WTC11 (cell line): ENCODE measurements around the gene LAMA2. TPM values are rescaled to one million over a fixed set of nuclear protein-coding genes. Genes with fewer than 3 reads are reported as not detected.

Source experiments
- ATAC-seq: fragments of 200-7000 bp; cut with Tn5 transposase; 2 replicates; pipeline ENCODE4 v1.10.0; 2021; ENCODE audit warnings: mild to moderate bottlenecking, moderate library complexity
- CTCF ChIA-PET: fragments of 300-600 bp; sonication (Branson Sonifier 250); formaldehyde crosslinking; loops from one replicate; lab custom pipeline; 2021; ENCODE audit warnings: antibody characterized with exemption; lab: Charles Lee
- POLR2A ChIA-PET: fragments of 350-600 bp; sonication (Branson Sonifier 250); formaldehyde crosslinking; loops from one replicate; lab custom pipeline; 2021; ENCODE audit warnings: antibody characterized with exemption; lab: Charles Lee
- DNase-seq: peaks from one replicate; pipeline ENCODE4 v3.0.0; 2021; ENCODE audit warnings: low spot score
- H3K27ac Mint-ChIP-seq: 2 replicates; pipeline ENCODE4 v1.8.0; 2021; ENCODE audit warnings: mixed read lengths
- H3K27me3 Mint-ChIP-seq: 2 replicates; pipeline ENCODE4 v1.8.0; 2021; ENCODE audit warnings: low read depth, mild to moderate bottlenecking, moderate library complexity, mixed read lengths
- H3K36me3 Mint-ChIP-seq: 2 replicates; pipeline ENCODE4 v1.8.0; 2021; ENCODE audit warnings: mixed read lengths
- H3K4me1 Mint-ChIP-seq: 2 replicates; pipeline ENCODE4 v1.8.0; 2022; ENCODE audit warnings: mixed read lengths
- H3K4me3 Mint-ChIP-seq: 2 replicates; pipeline ENCODE4 v1.8.0; 2021; ENCODE audit warnings: mild to moderate bottlenecking, moderate library complexity, mixed read lengths
- H3K9me3 Mint-ChIP-seq: 2 replicates; pipeline ENCODE4 v1.8.0; 2021; ENCODE audit warnings: mixed read lengths
- ATF1 ChIP-seq: sonication (generic); formaldehyde crosslinking; IDR thresholded peaks from 2 replicates; pipeline ENCODE4 v1.8.1; 2023; ENCODE audit warnings: mild to moderate bottlenecking, moderate library complexity, missing genetic modification reagents
- CBFB ChIP-seq: sonication (generic); formaldehyde crosslinking; IDR thresholded peaks from 2 replicates; pipeline ENCODE4 v1.8.1; 2022; ENCODE audit warnings: mild to moderate bottlenecking, low read depth, missing genetic modification reagents
- EMX1 ChIP-seq: fragments of 250-450 bp; sonication (Bioruptor Pico); IDR thresholded peaks from 2 replicates; pipeline ENCODE4 v1.8.0; 2021; ENCODE audit warnings: mild to moderate bottlenecking
- ETV6 ChIP-seq: sonication (generic); formaldehyde crosslinking; IDR thresholded peaks from 2 replicates; pipeline ENCODE4 v1.8.1; 2022; ENCODE audit warnings: mild to moderate bottlenecking, missing genetic modification reagents
- FOXP1 ChIP-seq: sonication (generic); formaldehyde crosslinking; IDR thresholded peaks from 2 replicates; pipeline ENCODE4 v1.8.0; 2022; ENCODE audit warnings: missing genetic modification reagents, mild to moderate bottlenecking, moderate library complexity, borderline replicate concordance
- HMGA2 ChIP-seq: fragments of 250-450 bp; sonication (Bioruptor Pico); IDR thresholded peaks from 2 replicates; pipeline ENCODE4 v1.4.0; 2021; ENCODE audit warnings: mild to moderate bottlenecking, moderate library complexity
- JAZF1 ChIP-seq: fragments of 250-450 bp; sonication (Bioruptor Pico); IDR thresholded peaks from 2 replicates; pipeline ENCODE4 v1.9.0; 2021; ENCODE audit warnings: moderate library complexity, mild to moderate bottlenecking, inconsistent platforms
- KAT7 ChIP-seq: sonication (generic); formaldehyde crosslinking; IDR thresholded peaks from 2 replicates; pipeline ENCODE4 v1.8.1; 2023; ENCODE audit warnings: missing genetic modification reagents, mild to moderate bottlenecking, borderline replicate concordance
- NR2C2 ChIP-seq: sonication (generic); formaldehyde crosslinking; IDR thresholded peaks from 2 replicates; pipeline ENCODE4 v1.8.0; 2022; ENCODE audit warnings: mild to moderate bottlenecking, missing genetic modification reagents
- NR3C1 ChIP-seq: sonication (generic); formaldehyde crosslinking; conservative IDR thresholded peaks from 2 replicates; pipeline ENCODE4 v1.8.1; 2023; ENCODE audit warnings: low read depth, mild to moderate bottlenecking, missing genetic modification reagents
- SMAD3 ChIP-seq: sonication (generic); formaldehyde crosslinking; IDR thresholded peaks from 2 replicates; pipeline ENCODE4 v1.8.0; 2022; ENCODE audit warnings: missing genetic modification reagents, mild to moderate bottlenecking, borderline replicate concordance
- TEAD4 ChIP-seq: sonication (generic); formaldehyde crosslinking; IDR thresholded peaks from 2 replicates; pipeline ENCODE4 v1.8.0; 2022; ENCODE audit warnings: mild to moderate bottlenecking, missing genetic modification reagents
- ZNF121 ChIP-seq: sonication (generic); formaldehyde crosslinking; IDR thresholded peaks from 2 replicates; pipeline ENCODE4 v1.8.0; 2023; ENCODE audit warnings: missing genetic modification reagents
- ZNF396 ChIP-seq: fragments of 250-450 bp; sonication (Bioruptor Pico); IDR thresholded peaks from 2 replicates; pipeline ENCODE4 v1.8.0; 2021; ENCODE audit warnings: mild to moderate bottlenecking, moderate library complexity, borderline replicate concordance
- ZNF416 ChIP-seq: fragments of 250-450 bp; sonication (Bioruptor Pico); IDR thresholded peaks from 2 replicates; pipeline ENCODE4 v1.9.0; 2021; ENCODE audit warnings: mild to moderate bottlenecking, inconsistent platforms
- ZNF423 ChIP-seq: fragments of 250-450 bp; sonication (Bioruptor Pico); IDR thresholded peaks from 2 replicates; pipeline ENCODE4 v2.1.2; 2022; ENCODE audit warnings: mild to moderate bottlenecking, moderate library complexity
- ZNF671 ChIP-seq: fragments of 250-450 bp; sonication (Bioruptor Pico); IDR thresholded peaks from 2 replicates; pipeline ENCODE4 v1.8.0; 2021; ENCODE audit warnings: mild to moderate bottlenecking
- total RNA-seq: library from RNA; stranded (reverse); gene quantifications from 3 replicates; pipeline ENCODE4 v1.2.3, GENCODE V29; 2021
- TF ChIP-seq, protein P1 (sequence below): sonication (generic); formaldehyde crosslinking; IDR thresholded peaks from 2 replicates; pipeline ENCODE4 v1.8.1; 2022; ENCODE audit warnings: low read depth, mild to moderate bottlenecking, moderate library complexity, missing genetic modification reagents, borderline replicate concordance
- TF ChIP-seq, protein P2 (sequence below): sonication (generic); formaldehyde crosslinking; IDR thresholded peaks from 2 replicates; pipeline ENCODE4 v1.8.1; 2023; ENCODE audit warnings: mild to moderate bottlenecking, missing genetic modification reagents
- TF ChIP-seq, protein P3 (sequence below): sonication (generic); formaldehyde crosslinking; conservative IDR thresholded peaks from 2 replicates; pipeline ENCODE4 v1.8.1; 2022; ENCODE audit warnings: mild to moderate bottlenecking, missing genetic modification reagents
- TF ChIP-seq, protein P4 (sequence below): fragments of 250-450 bp; sonication (Bioruptor Pico); IDR thresholded peaks from 2 replicates; pipeline ENCODE4 v1.8.0; 2021; ENCODE audit warnings: mild to moderate bottlenecking
- TF ChIP-seq, protein P5 (sequence below): sonication (generic); formaldehyde crosslinking; IDR thresholded peaks from 2 replicates; pipeline ENCODE4 v1.8.1; 2023; ENCODE audit warnings: mild to moderate bottlenecking, missing genetic modification reagents, moderate library complexity
- TF ChIP-seq, protein P6 (sequence below): sonication (generic); formaldehyde crosslinking; IDR thresholded peaks from 2 replicates; pipeline ENCODE4 v1.8.1; 2022; ENCODE audit warnings: low read depth, missing genetic modification reagents, borderline replicate concordance
- TF ChIP-seq, protein P7 (sequence below): fragments of 250-450 bp; sonication (Bioruptor Pico); IDR thresholded peaks from 2 replicates; pipeline ENCODE4 v2.1.2; 2022; ENCODE audit warnings: mild to moderate bottlenecking, moderate library complexity

Gene LAMA2
- total RNA-seq, 1 experiment from 2014 or later, result 6.6 TPM

DNA sequence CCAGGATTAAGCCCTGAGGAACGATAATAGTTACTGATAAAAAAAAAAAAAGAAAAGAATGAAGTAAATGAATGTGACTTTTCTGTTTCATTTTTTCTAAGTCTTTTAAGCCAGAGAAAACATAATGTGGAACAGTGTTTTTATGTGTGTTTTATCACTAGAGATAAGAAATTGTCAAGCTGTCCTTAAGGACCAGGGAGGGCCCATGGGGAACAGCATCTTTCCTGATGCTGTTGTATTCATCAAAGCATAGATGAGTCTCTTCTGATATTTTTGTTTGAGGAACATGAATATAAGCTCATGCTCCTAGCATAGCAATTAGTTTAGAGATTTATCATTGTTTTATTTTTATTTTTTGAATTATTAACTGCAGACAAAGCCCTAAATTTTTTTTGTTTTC lies 150.2 kb downstream of the LAMA2 start:
- DNase-seq, result no peak
- no peak for ATAC-seq
- no peaks in the 10 kb centered on the region for H3K36me3 Mint-ChIP-seq
- H3K27me3 Mint-ChIP-seq, result peaks cover 59% of the 10 kb centered on the region
- ChIA-PET POLR2A (no interaction called here), CTCF (no interaction called here)
- peaks cover 6% of the 10 kb centered on the region for H3K9me3 Mint-ChIP-seq
- no peak overlapping the region for H3K27ac Mint-ChIP-seq
- peaks cover 15% of the 10 kb centered on the region for H3K4me1 Mint-ChIP-seq
- H3K4me3 Mint-ChIP-seq, result no peak overlapping the region
- TF ChIP-seq ZNF416 (CRISPR knock-in tag), result no peak
- no peak for TF ChIP-seq NR3C1
- TF ChIP-seq, protein P1, sequence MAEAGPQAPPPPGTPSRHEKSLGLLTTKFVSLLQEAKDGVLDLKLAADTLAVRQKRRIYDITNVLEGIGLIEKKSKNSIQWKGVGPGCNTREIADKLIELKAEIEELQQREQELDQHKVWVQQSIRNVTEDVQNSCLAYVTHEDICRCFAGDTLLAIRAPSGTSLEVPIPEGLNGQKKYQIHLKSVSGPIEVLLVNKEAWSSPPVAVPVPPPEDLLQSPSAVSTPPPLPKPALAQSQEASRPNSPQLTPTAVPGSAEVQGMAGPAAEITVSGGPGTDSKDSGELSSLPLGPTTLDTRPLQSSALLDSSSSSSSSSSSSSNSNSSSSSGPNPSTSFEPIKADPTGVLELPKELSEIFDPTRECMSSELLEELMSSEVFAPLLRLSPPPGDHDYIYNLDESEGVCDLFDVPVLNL (CRISPR knock-in tag), result no peak
- no peak for TF ChIP-seq ZNF423 (CRISPR knock-in tag)
- TF ChIP-seq, protein P2, sequence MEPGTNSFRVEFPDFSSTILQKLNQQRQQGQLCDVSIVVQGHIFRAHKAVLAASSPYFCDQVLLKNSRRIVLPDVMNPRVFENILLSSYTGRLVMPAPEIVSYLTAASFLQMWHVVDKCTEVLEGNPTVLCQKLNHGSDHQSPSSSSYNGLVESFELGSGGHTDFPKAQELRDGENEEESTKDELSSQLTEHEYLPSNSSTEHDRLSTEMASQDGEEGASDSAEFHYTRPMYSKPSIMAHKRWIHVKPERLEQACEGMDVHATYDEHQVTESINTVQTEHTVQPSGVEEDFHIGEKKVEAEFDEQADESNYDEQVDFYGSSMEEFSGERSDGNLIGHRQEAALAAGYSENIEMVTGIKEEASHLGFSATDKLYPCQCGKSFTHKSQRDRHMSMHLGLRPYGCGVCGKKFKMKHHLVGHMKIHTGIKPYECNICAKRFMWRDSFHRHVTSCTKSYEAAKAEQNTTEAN (CRISPR knock-in tag), result no peak
- TF ChIP-seq, protein P3, sequence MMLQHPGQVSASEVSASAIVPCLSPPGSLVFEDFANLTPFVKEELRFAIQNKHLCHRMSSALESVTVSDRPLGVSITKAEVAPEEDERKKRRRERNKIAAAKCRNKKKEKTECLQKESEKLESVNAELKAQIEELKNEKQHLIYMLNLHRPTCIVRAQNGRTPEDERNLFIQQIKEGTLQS (CRISPR knock-in tag), result no peak
- TF ChIP-seq, protein P4, sequence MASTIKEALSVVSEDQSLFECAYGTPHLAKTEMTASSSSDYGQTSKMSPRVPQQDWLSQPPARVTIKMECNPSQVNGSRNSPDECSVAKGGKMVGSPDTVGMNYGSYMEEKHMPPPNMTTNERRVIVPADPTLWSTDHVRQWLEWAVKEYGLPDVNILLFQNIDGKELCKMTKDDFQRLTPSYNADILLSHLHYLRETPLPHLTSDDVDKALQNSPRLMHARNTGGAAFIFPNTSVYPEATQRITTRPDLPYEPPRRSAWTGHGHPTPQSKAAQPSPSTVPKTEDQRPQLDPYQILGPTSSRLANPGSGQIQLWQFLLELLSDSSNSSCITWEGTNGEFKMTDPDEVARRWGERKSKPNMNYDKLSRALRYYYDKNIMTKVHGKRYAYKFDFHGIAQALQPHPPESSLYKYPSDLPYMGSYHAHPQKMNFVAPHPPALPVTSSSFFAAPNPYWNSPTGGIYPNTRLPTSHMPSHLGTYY, result no peak
- TF ChIP-seq KAT7 (CRISPR knock-in tag), result no peak
- TF ChIP-seq HMGA2, result no peak
- no peak for TF ChIP-seq ATF1 (CRISPR knock-in tag)
- TF ChIP-seq EMX1 (CRISPR knock-in tag), result no peak
- no peak for TF ChIP-seq FOXP1 (CRISPR knock-in tag)
- no peak for TF ChIP-seq NR2C2
- no peak for TF ChIP-seq CBFB
- TF ChIP-seq, protein P5, sequence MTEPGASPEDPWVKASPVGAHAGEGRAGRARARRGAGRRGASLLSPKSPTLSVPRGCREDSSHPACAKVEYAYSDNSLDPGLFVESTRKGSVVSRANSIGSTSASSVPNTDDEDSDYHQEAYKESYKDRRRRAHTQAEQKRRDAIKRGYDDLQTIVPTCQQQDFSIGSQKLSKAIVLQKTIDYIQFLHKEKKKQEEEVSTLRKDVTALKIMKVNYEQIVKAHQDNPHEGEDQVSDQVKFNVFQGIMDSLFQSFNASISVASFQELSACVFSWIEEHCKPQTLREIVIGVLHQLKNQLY (CRISPR knock-in tag), result no peak
- TF ChIP-seq, protein P6, sequence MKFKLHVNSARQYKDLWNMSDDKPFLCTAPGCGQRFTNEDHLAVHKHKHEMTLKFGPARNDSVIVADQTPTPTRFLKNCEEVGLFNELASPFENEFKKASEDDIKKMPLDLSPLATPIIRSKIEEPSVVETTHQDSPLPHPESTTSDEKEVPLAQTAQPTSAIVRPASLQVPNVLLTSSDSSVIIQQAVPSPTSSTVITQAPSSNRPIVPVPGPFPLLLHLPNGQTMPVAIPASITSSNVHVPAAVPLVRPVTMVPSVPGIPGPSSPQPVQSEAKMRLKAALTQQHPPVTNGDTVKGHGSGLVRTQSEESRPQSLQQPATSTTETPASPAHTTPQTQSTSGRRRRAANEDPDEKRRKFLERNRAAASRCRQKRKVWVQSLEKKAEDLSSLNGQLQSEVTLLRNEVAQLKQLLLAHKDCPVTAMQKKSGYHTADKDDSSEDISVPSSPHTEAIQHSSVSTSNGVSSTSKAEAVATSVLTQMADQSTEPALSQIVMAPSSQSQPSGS (CRISPR knock-in tag), result no peak
- TF ChIP-seq ZNF671 (CRISPR knock-in tag), result no peak
- no peak for TF ChIP-seq SMAD3
- no peak for TF ChIP-seq TEAD4 (CRISPR knock-in tag)

DNA sequence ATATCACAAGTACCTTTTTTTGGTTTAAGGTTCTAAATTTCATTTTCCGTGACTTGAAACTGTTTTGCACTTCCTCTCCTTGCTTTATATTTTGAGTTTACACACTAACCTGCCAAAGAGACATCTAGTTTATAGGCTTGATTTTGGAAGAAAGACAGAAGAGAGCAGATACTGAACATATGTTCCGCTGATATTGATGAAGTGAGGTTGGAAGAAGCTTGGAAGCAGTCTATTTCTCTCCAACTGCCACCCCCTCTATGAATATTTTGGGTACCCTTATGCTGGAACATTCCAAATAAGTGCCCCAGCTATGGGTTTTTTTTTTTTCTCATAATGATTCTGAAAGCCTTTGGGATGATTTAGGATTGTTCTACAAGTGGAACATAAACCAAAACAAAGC lies 150.6 kb downstream of the LAMA2 start:
- DNase-seq (no peak), ATAC-seq (no peak)
- Mint-ChIP-seq H3K4me3 (no peak overlapping the region), H3K4me1 (peaks cover 15% of the 10 kb centered on the region), H3K27me3 (peaks cover 55% of the 10 kb centered on the region), H3K9me3 (peaks cover 10% of the 10 kb centered on the region), H3K36me3 (no peaks in the 10 kb centered on the region), H3K27ac (no peak overlapping the region)
- POLR2A ChIA-PET, result no interaction called here
- TF ChIP-seq ZNF121 (CRISPR knock-in tag) (no peak), KAT7 (CRISPR knock-in tag) (no peak), JAZF1 (CRISPR knock-in tag) (no peak), ETV6 (CRISPR knock-in tag) (no peak), ZNF396 (no peak)
- TF ChIP-seq, protein P7, sequence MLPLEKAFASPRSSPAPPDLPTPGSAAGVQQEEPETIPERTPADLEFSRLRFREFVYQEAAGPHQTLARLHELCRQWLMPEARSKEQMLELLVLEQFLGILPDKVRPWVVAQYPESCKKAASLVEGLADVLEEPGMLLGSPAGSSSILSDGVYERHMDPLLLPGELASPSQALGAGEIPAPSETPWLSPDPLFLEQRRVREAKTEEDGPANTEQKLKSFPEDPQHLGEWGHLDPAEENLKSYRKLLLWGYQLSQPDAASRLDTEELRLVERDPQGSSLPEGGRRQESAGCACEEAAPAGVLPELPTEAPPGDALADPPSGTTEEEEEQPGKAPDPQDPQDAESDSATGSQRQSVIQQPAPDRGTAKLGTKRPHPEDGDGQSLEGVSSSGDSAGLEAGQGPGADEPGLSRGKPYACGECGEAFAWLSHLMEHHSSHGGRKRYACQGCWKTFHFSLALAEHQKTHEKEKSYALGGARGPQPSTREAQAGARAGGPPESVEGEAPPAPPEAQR, result no peak
- CTCF ChIA-PET, result no interaction called here
